Measurements from ENCODE around the gene PRELID3B. TPM values are rescaled to one million over a fixed set of nuclear protein-coding genes. Genes with fewer than 3 reads are reported as not detected.

Gene PRELID3B
- total and polyA plus RNA-seq, 2 of the 13 experiments (the other 11 are each of a cell fraction or from before 2014, with no cell fraction given): 23.3 to 42.6 TPM

DNA sequence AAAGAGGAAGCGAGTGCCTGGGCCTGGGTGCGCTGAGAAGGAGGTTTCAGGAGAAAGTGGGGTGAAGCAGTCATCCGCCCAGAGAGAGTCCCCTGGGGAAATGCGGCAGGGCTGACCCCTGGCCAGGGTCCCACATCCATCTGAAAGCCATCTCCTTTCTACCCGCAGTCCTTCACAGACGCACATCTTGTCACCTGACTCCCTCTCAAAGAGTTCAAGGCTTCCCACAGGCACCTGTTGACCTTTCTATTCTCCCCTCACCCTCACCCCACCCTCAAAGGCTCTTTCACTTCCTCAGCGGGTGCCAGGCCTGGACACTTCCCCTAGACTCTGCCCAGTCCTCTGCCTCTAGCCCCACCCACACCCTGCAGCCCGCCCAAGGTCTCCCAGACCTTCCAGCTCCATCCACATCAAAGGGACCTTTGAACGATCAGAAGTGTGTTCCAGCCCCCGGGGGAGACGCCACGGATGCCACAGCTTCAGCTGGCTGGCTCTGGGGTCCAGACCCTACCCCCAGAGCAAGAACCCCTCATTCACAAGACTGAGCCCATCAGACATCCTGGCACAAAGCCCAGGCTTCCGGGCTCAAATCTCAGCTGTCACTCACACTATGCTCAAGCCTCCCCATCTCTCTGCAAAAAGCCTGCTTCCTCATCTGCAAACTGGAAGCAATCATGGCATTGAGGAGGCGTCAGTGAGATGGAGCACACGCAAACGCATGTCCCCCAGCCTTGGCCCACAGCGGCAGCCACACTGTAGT, 37.6 kb downstream of the PRELID3B start (continued):
- 0 out of 2 replicates have a peak, but pooled peaks have one; percentile 35 for TF ChIP-seq TRIM24 (CRISPR knock-in tag; IDR thresholded peaks at IDR 0.05)
- TF ChIP-seq, protein P1, sequence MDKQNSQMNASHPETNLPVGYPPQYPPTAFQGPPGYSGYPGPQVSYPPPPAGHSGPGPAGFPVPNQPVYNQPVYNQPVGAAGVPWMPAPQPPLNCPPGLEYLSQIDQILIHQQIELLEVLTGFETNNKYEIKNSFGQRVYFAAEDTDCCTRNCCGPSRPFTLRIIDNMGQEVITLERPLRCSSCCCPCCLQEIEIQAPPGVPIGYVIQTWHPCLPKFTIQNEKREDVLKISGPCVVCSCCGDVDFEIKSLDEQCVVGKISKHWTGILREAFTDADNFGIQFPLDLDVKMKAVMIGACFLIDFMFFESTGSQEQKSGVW (CRISPR knock-in tag; IDR thresholded peaks at IDR 0.05; ENCODE audit: borderline replicate concordance): no peak
- no peak for TF ChIP-seq SP1 (IDR thresholded peaks at IDR 0.05)
- TF ChIP-seq SP1 (CRISPR knock-in tag; IDR thresholded peaks at IDR 0.05): peak; percentile 28; the same call in 1 of the 2 replicates
- 0 out of 2 replicates have a peak, but pooled peaks have one; percentile 19 for TF ChIP-seq ZNF761 (CRISPR knock-in tag; conservative IDR thresholded peaks at IDR 0.05)
- peak; percentile 92; the same call in 1 of the 2 replicates for TF ChIP-seq ZBTB7B (CRISPR knock-in tag; IDR thresholded peaks at IDR 0.05)
- TF ChIP-seq, protein P2, sequence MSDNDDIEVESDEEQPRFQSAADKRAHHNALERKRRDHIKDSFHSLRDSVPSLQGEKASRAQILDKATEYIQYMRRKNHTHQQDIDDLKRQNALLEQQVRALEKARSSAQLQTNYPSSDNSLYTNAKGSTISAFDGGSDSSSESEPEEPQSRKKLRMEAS (IDR thresholded peaks at IDR 0.05): peak; percentile 39; the same call in 1 of the 2 replicates
- TF ChIP-seq TOE1 (CRISPR knock-in tag; IDR thresholded peaks at IDR 0.05): no peak
- TF ChIP-seq, protein P3, sequence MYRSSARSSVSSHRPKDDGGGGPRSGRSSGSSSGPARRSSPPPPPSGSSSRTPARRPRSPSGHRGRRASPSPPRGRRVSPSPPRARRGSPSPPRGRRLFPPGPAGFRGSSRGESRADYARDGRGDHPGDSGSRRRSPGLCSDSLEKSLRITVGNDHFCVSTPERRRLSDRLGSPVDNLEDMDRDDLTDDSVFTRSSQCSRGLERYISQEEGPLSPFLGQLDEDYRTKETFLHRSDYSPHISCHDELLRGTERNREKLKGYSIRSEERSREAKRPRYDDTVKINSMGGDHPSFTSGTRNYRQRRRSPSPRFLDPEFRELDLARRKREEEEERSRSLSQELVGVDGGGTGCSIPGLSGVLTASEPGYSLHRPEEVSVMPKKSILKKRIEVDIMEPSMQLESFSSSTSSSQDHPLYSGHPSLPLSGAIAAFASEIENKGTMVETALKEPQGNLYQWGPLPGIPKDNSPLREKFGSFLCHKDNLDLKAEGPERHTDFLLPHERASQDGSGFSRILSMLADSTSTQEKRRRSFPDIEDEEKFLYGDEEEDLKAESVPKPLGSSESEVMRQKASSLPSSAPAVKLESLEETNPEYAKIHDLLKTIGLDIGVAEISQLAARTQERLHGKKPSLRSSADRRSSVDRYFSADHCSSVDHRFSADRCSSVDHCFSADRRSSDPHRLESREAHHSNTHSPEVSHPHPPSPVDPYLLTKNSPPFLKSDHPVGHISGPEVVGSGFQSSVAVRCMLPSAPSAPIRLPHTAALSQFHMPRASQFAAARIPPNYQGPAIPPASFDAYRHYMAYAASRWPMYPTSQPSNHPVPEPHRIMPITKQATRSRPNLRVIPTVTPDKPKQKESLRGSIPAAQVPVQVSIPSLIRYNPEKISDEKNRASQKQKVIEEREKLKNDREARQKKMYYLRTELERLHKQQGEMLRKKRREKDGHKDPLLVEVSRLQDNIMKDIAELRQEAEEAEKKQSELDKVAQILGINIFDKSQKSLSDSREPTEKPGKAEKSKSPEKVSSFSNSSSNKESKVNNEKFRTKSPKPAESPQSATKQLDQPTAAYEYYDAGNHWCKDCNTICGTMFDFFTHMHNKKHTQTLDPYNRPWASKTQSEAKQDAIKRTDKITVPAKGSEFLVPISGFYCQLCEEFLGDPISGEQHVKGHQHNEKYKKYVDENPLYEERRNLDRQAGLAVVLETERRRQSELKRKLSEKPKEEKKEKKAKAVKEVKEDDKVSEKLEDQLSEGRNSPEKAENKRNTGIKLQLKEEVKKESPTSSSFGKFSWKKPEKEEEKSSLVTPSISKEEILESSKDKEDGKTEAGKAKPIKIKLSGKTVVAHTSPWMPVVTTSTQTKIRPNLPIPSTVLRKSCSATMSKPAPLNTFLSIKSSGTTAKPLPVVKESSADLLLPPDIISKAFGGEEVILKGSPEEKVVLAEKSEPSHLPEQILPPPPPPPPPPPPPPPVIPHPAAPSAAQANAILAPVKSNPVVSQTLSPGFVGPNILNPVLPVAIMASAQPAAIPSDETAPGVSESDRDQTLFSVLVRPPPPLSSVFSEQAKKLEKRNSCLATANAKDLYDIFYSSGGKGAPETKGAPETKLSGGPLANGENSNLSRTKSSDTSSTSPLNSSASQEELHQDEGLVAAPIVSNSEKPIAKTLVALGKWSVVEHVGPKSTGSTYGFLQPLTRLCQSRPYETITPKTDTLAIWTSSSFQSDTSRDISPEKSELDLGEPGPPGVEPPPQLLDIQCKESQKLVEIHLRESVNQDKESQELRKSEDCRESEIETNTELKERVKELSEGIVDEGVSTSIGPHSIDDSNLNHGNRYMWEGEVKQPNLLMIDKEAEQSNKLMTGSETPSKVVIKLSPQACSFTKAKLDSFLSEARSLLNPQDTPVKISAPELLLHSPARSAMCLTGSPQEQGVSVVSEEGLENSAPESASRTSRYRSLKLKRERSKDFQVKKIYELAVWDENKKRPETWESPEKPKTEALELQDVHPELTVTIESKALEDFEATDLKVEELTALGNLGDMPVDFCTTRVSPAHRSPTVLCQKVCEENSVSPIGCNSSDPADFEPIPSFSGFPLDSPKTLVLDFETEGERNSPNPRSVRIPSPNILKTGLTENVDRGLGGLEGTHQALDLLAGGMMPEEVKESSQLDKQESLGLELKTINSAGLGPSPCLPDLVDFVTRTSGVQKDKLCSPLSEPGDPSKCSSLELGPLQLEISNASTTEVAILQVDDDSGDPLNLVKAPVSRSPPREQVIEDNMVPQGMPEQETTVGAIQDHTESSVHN (CRISPR knock-in tag; IDR thresholded peaks at IDR 0.05): no peak
- TF ChIP-seq SKI (IDR thresholded peaks at IDR 0.05; ENCODE audit: partially characterized antibody): no peak
- TF ChIP-seq HNRNPUL1 (IDR thresholded peaks at IDR 0.05; ENCODE audit: low read depth, low read length): no peak
- no peak for TF ChIP-seq ZNF264 (CRISPR knock-in tag; IDR thresholded peaks at IDR 0.05)
- TF ChIP-seq ESRRA (CRISPR knock-in tag; IDR thresholded peaks at IDR 0.05; ENCODE audit: low read depth): no peak
- no peak for TF ChIP-seq ZNF562 (CRISPR knock-in tag; IDR thresholded peaks at IDR 0.05; ENCODE audit: borderline replicate concordance)
- TF ChIP-seq ZBTB38 (CRISPR knock-in tag; IDR thresholded peaks at IDR 0.05): peak; percentile 49; the same call in 1 of the 2 replicates
- no peak; the same call in 1 of the 2 replicates for TF ChIP-seq ZFX (CRISPR knock-in tag; IDR thresholded peaks at IDR 0.05; ENCODE audit: low read depth)
- TF ChIP-seq, protein P4, sequence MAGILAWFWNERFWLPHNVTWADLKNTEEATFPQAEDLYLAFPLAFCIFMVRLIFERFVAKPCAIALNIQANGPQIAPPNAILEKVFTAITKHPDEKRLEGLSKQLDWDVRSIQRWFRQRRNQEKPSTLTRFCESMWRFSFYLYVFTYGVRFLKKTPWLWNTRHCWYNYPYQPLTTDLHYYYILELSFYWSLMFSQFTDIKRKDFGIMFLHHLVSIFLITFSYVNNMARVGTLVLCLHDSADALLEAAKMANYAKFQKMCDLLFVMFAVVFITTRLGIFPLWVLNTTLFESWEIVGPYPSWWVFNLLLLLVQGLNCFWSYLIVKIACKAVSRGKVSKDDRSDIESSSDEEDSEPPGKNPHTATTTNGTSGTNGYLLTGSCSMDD (CRISPR knock-in tag; IDR thresholded peaks at IDR 0.05): no peak
- TF ChIP-seq, protein P5, sequence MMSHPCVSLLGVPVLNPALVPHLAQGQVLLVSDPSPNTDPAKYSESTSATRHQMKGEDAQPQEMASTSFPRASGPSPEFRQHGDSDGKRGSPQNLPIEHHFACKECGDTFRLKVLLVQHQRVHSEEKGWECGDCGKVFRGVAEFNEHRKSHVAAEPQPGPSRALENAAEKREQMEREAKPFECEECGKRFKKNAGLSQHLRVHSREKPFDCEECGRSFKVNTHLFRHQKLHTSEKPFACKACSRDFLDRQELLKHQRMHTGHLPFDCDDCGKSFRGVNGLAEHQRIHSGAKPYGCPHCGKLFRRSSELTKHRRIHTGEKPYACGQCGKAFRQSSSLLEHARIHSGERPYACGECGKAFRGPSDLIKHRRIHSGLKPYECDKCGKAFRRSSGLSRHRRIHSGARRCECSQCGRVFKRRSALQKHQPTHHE (CRISPR knock-in tag; IDR thresholded peaks at IDR 0.05; ENCODE audit: borderline replicate concordance): no peak

Data from HepG2 (cell line).